Activated T-cell treated with anti-CD3 and anti-CD28 coated beads for 1 hour (primary cell): Measurements from ENCODE around the gene UTS2R.
"Not testable (repeated sequence)": the region's sequence is repeated elsewhere in the genome, so short reads cannot be mapped to it uniquely, and the experiment has no call there.

Experiments
- DNase-seq: peaks from one replicate; pipeline ENCODE4 v3.0.0-alpha.2; 2020; ENCODE audit warnings: low read depth

The UTS2R gene

GRCh38 chr17:82375359-82376041, 3.9 kb downstream of the UTS2R start:
- DNase-seq: no peak

- no peak for DNase-seq
Measured at GRCh38 chr17:82376042-82376730, 4.6 kb downstream of the UTS2R start.

- DNase-seq: not testable (repeated sequence)
Measured at GRCh38 chr17:82377294-82377693, 5.7 kb downstream of the UTS2R start.

- DNase-seq: no peak
Measured at GRCh38 chr17:82377924-82378740, 6.6 kb downstream of the UTS2R start.

- DNase-seq: no peak
Measured at GRCh38 chr17:82378741-82379021, 7.1 kb downstream of the UTS2R start.

- no peak for DNase-seq
Measured at GRCh38 chr17:82380860-82381702, 9.5 kb downstream of the UTS2R start.

- DNase-seq: not testable (repeated sequence)
Measured at GRCh38 chr17:82381703-82382009, 10.1 kb downstream of the UTS2R start.

- not testable (repeated sequence) for DNase-seq
Measured at GRCh38 chr17:82382220-82382932, 10.8 kb downstream of the UTS2R start.

GRCh38 chr17:82382933-82383255, 11.3 kb downstream of the UTS2R start:
- no peak for DNase-seq

GRCh38 chr17:82383411-82383810, 11.8 kb downstream of the UTS2R start:
- no peak for DNase-seq

GRCh38 chr17:82384051-82384729, 12.6 kb downstream of the UTS2R start:
- no peak for DNase-seq

GRCh38 chr17:82384730-82385481, 13.3 kb downstream of the UTS2R start:
- no peak for DNase-seq

GRCh38 chr17:82385559-82386254, 14.1 kb downstream of the UTS2R start:
- no peak for DNase-seq

GRCh38 chr17:82386255-82386831, 14.8 kb downstream of the UTS2R start:
- DNase-seq: no peak

GRCh38 chr17:82386881-82387704, 15.5 kb downstream of the UTS2R start:
- no peak for DNase-seq

GRCh38 chr17:82387705-82388106, 16.1 kb downstream of the UTS2R start:
- DNase-seq: no peak

- DNase-seq: no peak
Measured at GRCh38 chr17:82388223-82388921, 16.8 kb downstream of the UTS2R start.

GRCh38 chr17:82388922-82389283, 17.3 kb downstream of the UTS2R start:
- DNase-seq: no peak
